SK-N-SH (cell line): ENCODE measurements around the gene FOXF2.

ENCODE experiments used
- EZH2phosphoT487 ChIP-seq: fragments of 200-600 bp; sonication (generic); IDR thresholded peaks from 2 replicates; pipeline ENCODE4 v1.6.1; 2017; ENCODE audit warnings: low read depth, mixed run types, mild to moderate bottlenecking, antibody characterized with exemption, moderate library complexity, borderline replicate concordance
- JUND ChIP-seq: IDR thresholded peaks from 2 replicates; pipeline ENCODE4 v1.4.0; 2012
- MXI1 ChIP-seq: IDR thresholded peaks from 2 replicates; pipeline ENCODE4 v1.6.1; 2012; ENCODE audit warnings: mild to moderate bottlenecking, low read depth, low read length, improper control_type of control experiment
- POLR2AphosphoS5 ChIP-seq: IDR thresholded peaks from 2 replicates; pipeline ENCODE4 v1.6.1; 2012; ENCODE audit warnings: low read depth, low read length
- RFX5 ChIP-seq: IDR thresholded peaks from 2 replicates; pipeline ENCODE4 v1.6.1; 2012; ENCODE audit warnings: mild to moderate bottlenecking, improper control_type of control experiment, low read length
- SIN3A ChIP-seq: IDR thresholded peaks from 2 replicates; pipeline ENCODE4 v1.6.1; 2012; ENCODE audit warnings: low read depth, mild to moderate bottlenecking, low read length, moderate library complexity, borderline replicate concordance
- YY1 ChIP-seq: IDR thresholded peaks from 2 replicates; pipeline ENCODE4 v1.4.0; 2012; ENCODE audit warnings: low read depth, mild to moderate bottlenecking
- TF ChIP-seq, protein P1 (sequence below): fragments of 200-600 bp; sonication (generic); IDR thresholded peaks from 2 replicates; pipeline ENCODE4 v1.6.1; 2017; ENCODE audit warnings: antibody characterized with exemption, mild to moderate bottlenecking, moderate library complexity
- TF ChIP-seq, protein P2 (sequence below): IDR thresholded peaks from 2 replicates; pipeline ENCODE4 v1.6.1; 2012; ENCODE audit warnings: mild to moderate bottlenecking, low read depth, low read length, moderate library complexity

- TF ChIP-seq EZH2phosphoT487, result no peak
- TF ChIP-seq, protein P1, sequence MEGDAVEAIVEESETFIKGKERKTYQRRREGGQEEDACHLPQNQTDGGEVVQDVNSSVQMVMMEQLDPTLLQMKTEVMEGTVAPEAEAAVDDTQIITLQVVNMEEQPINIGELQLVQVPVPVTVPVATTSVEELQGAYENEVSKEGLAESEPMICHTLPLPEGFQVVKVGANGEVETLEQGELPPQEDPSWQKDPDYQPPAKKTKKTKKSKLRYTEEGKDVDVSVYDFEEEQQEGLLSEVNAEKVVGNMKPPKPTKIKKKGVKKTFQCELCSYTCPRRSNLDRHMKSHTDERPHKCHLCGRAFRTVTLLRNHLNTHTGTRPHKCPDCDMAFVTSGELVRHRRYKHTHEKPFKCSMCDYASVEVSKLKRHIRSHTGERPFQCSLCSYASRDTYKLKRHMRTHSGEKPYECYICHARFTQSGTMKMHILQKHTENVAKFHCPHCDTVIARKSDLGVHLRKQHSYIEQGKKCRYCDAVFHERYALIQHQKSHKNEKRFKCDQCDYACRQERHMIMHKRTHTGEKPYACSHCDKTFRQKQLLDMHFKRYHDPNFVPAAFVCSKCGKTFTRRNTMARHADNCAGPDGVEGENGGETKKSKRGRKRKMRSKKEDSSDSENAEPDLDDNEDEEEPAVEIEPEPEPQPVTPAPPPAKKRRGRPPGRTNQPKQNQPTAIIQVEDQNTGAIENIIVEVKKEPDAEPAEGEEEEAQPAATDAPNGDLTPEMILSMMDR, result no peak
- no peak for TF ChIP-seq MXI1
- TF ChIP-seq JUND, result no peak
- TF ChIP-seq YY1, result no peak
- TF ChIP-seq SIN3A, result no peak
- TF ChIP-seq RFX5, result no peak
- no peak for TF ChIP-seq POLR2AphosphoS5
- TF ChIP-seq, protein P2, sequence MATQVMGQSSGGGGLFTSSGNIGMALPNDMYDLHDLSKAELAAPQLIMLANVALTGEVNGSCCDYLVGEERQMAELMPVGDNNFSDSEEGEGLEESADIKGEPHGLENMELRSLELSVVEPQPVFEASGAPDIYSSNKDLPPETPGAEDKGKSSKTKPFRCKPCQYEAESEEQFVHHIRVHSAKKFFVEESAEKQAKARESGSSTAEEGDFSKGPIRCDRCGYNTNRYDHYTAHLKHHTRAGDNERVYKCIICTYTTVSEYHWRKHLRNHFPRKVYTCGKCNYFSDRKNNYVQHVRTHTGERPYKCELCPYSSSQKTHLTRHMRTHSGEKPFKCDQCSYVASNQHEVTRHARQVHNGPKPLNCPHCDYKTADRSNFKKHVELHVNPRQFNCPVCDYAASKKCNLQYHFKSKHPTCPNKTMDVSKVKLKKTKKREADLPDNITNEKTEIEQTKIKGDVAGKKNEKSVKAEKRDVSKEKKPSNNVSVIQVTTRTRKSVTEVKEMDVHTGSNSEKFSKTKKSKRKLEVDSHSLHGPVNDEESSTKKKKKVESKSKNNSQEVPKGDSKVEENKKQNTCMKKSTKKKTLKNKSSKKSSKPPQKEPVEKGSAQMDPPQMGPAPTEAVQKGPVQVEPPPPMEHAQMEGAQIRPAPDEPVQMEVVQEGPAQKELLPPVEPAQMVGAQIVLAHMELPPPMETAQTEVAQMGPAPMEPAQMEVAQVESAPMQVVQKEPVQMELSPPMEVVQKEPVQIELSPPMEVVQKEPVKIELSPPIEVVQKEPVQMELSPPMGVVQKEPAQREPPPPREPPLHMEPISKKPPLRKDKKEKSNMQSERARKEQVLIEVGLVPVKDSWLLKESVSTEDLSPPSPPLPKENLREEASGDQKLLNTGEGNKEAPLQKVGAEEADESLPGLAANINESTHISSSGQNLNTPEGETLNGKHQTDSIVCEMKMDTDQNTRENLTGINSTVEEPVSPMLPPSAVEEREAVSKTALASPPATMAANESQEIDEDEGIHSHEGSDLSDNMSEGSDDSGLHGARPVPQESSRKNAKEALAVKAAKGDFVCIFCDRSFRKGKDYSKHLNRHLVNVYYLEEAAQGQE, result no peak
Measured at GRCh38 chr6:1367771-1368170, 21.6 kb upstream of the FOXF2 start.
